Type B pancreatic cell (in vitro differentiated cells): ENCODE data around the gene ARL16. TPM values are rescaled to one million over a fixed set of nuclear protein-coding genes. Genes with fewer than 3 reads are reported as not detected.

Experiments
- DNase-seq: peaks from one replicate; pipeline ENCODE4 v3.0.0; 2021; ENCODE audit warnings: mixed read lengths; ENCODE audit not compliant: unreplicated experiment; ENCODE audit errors: extremely low spot score
- H3K27ac Mint-ChIP-seq: 2 replicates; pipeline ENCODE4 v1.8.0; 2021; ENCODE audit warnings: mild to moderate bottlenecking, mixed read lengths
- H3K27me3 Mint-ChIP-seq: 2 replicates; pipeline ENCODE4 v1.8.0; 2021; ENCODE audit warnings: mixed read lengths
- H3K36me3 Mint-ChIP-seq: 2 replicates; pipeline ENCODE4 v1.8.0; 2021; ENCODE audit warnings: mixed read lengths
- H3K4me1 Mint-ChIP-seq: one replicate; pipeline ENCODE4 v1.8.0; 2021; ENCODE audit warnings: mixed read lengths; ENCODE audit not compliant: unreplicated experiment
- H3K4me3 Mint-ChIP-seq: 2 replicates; pipeline ENCODE4 v1.8.0; 2021; ENCODE audit warnings: mild to moderate bottlenecking, mixed read lengths
- H3K9me3 Mint-ChIP-seq: 2 replicates; pipeline ENCODE4 v1.8.0; 2021; ENCODE audit warnings: mixed read lengths
- CTCF ChIP-seq: fragments of 200-600 bp; sonication (generic); conservative IDR thresholded peaks from 2 replicates; pipeline ENCODE4 v1.5.0; 2021; ENCODE audit warnings: antibody characterized with exemption, mild to moderate bottlenecking
- total RNA-seq: library from RNA; stranded (reverse); gene quantifications from 2 replicates; pipeline ENCODE4 v1.2.1, GENCODE V29; 2021; ENCODE audit warnings: low replicate concordance

ARL16 gene
- total RNA-seq, 1 donor from 2014 or later = 47.2 TPM

- no peak for DNase-seq
- H3K9me3 Mint-ChIP-seq = no peaks in the 10 kb centered on the region
- H3K27ac Mint-ChIP-seq = no peak overlapping the region
- peaks cover 4% of the 10 kb centered on the region for H3K4me1 Mint-ChIP-seq
- TF ChIP-seq CTCF = no peak
- no peaks in the 10 kb centered on the region for H3K27me3 Mint-ChIP-seq
- H3K4me3 Mint-ChIP-seq = no peak overlapping the region
- H3K36me3 Mint-ChIP-seq = no peaks in the 10 kb centered on the region
Measured at GRCh38 chr17:81652906-81653771, 30.5 kb downstream of the ARL16 start.

- Mint-ChIP-seq H3K9me3 (no peaks in the 10 kb centered on the region), H3K27me3 (peaks cover 6% of the 10 kb centered on the region), H3K4me1 (peaks cover 4% of the 10 kb centered on the region), H3K4me3 (peak overlapping the region; percentile 60), H3K27ac (no peak overlapping the region), H3K36me3 (no peaks in the 10 kb centered on the region)
- no peak for DNase-seq
- TF ChIP-seq CTCF = no peak
Measured at GRCh38 chr17:81651692-81652091, 31.9 kb downstream of the ARL16 start.

- no peaks in the 10 kb centered on the region for H3K9me3 Mint-ChIP-seq
- no peaks in the 10 kb centered on the region for H3K36me3 Mint-ChIP-seq
- H3K27ac Mint-ChIP-seq = no peak overlapping the region
- peaks cover 6% of the 10 kb centered on the region for H3K27me3 Mint-ChIP-seq
- H3K4me1 Mint-ChIP-seq = peaks cover 4% of the 10 kb centered on the region
- DNase-seq = no peak
- no peak for TF ChIP-seq CTCF
- H3K4me3 Mint-ChIP-seq = no peak overlapping the region
Measured at GRCh38 chr17:81650951-81651350, 32.6 kb downstream of the ARL16 start.

- Mint-ChIP-seq H3K9me3 (no peaks in the 10 kb centered on the region), H3K4me3 (no peak overlapping the region), H3K27ac (no peak overlapping the region), H3K4me1 (peaks cover 4% of the 10 kb centered on the region), H3K36me3 (no peaks in the 10 kb centered on the region), H3K27me3 (peaks cover 6% of the 10 kb centered on the region)
- no peak for DNase-seq
- no peak for TF ChIP-seq CTCF
Measured at GRCh38 chr17:81648707-81649085, 34.9 kb downstream of the ARL16 start.

GRCh38 chr17:81648013-81648706 is 35.4 kb downstream of the ARL16 start:
- Mint-ChIP-seq H3K36me3 (no peaks in the 10 kb centered on the region), H3K27ac (no peak overlapping the region), H3K4me1 (peaks cover 4% of the 10 kb centered on the region), H3K9me3 (no peaks in the 10 kb centered on the region), H3K4me3 (no peak overlapping the region), H3K27me3 (peaks cover 6% of the 10 kb centered on the region)
- DNase-seq = no peak
- TF ChIP-seq CTCF = no peak
